ENCODE data around the gene AFF2.

DNA sequence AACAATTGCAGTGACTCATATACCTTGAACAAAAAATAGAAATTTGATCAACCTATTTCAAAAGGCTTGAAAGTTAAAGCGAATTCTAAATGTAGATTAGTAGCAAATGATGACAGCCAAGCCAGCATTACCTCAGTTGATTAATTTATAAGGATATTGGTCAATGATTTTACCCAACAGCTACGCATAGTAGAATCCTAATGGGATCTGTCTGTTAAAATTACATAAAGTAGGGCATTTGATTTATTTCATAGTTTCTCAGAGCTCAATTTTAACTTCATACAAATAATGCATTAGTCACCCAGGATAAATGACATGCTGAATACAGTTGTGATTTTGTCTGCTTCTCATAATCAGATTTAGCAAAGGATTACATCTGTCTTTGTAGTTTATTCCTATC, 12.0 kb downstream of the AFF2 start:
- TF ChIP-seq SP1 (IDR thresholded peaks at IDR 0.05; ENCODE audit: low read depth) (no peak), ZNF274 (IDR thresholded peaks at IDR 0.05; ENCODE audit: low read depth, low read length) (no peak), POLR2AphosphoS5 (IDR thresholded peaks at IDR 0.05; ENCODE audit: low read depth, low read length) (no peak), POLR2A (IDR thresholded peaks at IDR 0.05; ENCODE audit: borderline replicate concordance, extremely low read depth, insufficient read depth, insufficient read length) (no peak), ZFX (IDR thresholded peaks at IDR 0.05) (no peak), JUND (IDR thresholded peaks at IDR 0.05) (no peak)
- TF ChIP-seq, protein P1, sequence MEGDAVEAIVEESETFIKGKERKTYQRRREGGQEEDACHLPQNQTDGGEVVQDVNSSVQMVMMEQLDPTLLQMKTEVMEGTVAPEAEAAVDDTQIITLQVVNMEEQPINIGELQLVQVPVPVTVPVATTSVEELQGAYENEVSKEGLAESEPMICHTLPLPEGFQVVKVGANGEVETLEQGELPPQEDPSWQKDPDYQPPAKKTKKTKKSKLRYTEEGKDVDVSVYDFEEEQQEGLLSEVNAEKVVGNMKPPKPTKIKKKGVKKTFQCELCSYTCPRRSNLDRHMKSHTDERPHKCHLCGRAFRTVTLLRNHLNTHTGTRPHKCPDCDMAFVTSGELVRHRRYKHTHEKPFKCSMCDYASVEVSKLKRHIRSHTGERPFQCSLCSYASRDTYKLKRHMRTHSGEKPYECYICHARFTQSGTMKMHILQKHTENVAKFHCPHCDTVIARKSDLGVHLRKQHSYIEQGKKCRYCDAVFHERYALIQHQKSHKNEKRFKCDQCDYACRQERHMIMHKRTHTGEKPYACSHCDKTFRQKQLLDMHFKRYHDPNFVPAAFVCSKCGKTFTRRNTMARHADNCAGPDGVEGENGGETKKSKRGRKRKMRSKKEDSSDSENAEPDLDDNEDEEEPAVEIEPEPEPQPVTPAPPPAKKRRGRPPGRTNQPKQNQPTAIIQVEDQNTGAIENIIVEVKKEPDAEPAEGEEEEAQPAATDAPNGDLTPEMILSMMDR (IDR thresholded peaks at IDR 0.05 in 2 of 3, conservative IDR thresholded peaks at IDR 0.05 in 1 of 3; ENCODE audit: borderline replicate concordance in 1 of 3, insufficient read depth in 1 of 3, low read depth in 2 of 3, low read length in 2 of 3): no peak
- TF ChIP-seq, protein P2, sequence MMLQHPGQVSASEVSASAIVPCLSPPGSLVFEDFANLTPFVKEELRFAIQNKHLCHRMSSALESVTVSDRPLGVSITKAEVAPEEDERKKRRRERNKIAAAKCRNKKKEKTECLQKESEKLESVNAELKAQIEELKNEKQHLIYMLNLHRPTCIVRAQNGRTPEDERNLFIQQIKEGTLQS (IDR thresholded peaks at IDR 0.05): no peak
- TF ChIP-seq, protein P3, sequence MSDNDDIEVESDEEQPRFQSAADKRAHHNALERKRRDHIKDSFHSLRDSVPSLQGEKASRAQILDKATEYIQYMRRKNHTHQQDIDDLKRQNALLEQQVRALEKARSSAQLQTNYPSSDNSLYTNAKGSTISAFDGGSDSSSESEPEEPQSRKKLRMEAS (IDR thresholded peaks at IDR 0.05): no peak

Measured in HCT116 (cell line).